CD4-positive, alpha-beta T cell treated with Interferon gamma for 1 hour (primary cell): ENCODE measurements around the gene NME8.

Source experiments
- DNase-seq: peaks from one replicate; pipeline ENCODE4 v3.0.0-alpha.2; 2020

NME8 gene

GRCh38 chr7:37901236-37901827 lies 52.9 kb downstream of the NME8 start:
- no peak for DNase-seq

GRCh38 chr7:37901890-37902524 lies 53.6 kb downstream of the NME8 start:
- no peak for DNase-seq

- DNase-seq = no peak
These were observed 59.9 kb downstream of the NME8 start for GRCh38 chr7:37908221-37908788.

- DNase-seq = no peak
These were observed 64.4 kb downstream of the NME8 start for GRCh38 chr7:37912756-37913155.

- no peak for DNase-seq
These were observed 67.0 kb downstream of the NME8 start for GRCh38 chr7:37915438-37915837.

GRCh38 chr7:37916017-37916672 lies 67.7 kb downstream of the NME8 start:
- no peak for DNase-seq

GRCh38 chr7:37916673-37917660 lies 68.6 kb downstream of the NME8 start, which contains the start of gene SFRP4:
TSS of gene SFRP4 (minus strand) at chr7:37916817. CDS start at chr7:37916537, 280 bp downstream.
- DNase-seq = no peak

- no peak for DNase-seq
These were observed 70.1 kb downstream of the NME8 start for GRCh38 chr7:37918526-37918925.

GRCh38 chr7:37920305-37920848 lies 72.0 kb downstream of the NME8 start, which contains the start of gene EPDR1:
TSS of gene EPDR1 (plus strand) at chr7:37920640. CDS start at chr7:37920940, 300 bp downstream.
- DNase-seq = peak; percentile 15

- DNase-seq = no peak
These were observed 72.7 kb downstream of the NME8 start for GRCh38 chr7:37920849-37921805.

- no peak for DNase-seq
These were observed 73.5 kb downstream of the NME8 start for GRCh38 chr7:37921876-37922275.

GRCh38 chr7:37923996-37924395 lies 75.6 kb downstream of the NME8 start:
- no peak for DNase-seq

- no peak for DNase-seq
These were observed 76.2 kb downstream of the NME8 start for GRCh38 chr7:37924491-37925041.

- DNase-seq = no peak
These were observed 77.2 kb downstream of the NME8 start for GRCh38 chr7:37925620-37926019.

- DNase-seq = no peak
These were observed 79.5 kb downstream of the NME8 start for GRCh38 chr7:37927773-37928444.

- DNase-seq = no peak
These were observed 80.5 kb downstream of the NME8 start for GRCh38 chr7:37928878-37929277.

GRCh38 chr7:37930226-37930948 lies 82.0 kb downstream of the NME8 start:
- no peak for DNase-seq

- DNase-seq = no peak
These were observed 84.1 kb downstream of the NME8 start for GRCh38 chr7:37932543-37932942.

GRCh38 chr7:37933018-37933566 lies 84.7 kb downstream of the NME8 start:
- no peak for DNase-seq
